Measurements from ENCODE around the gene P2RX7. TPM values are rescaled to one million over a fixed set of nuclear protein-coding genes. Genes with fewer than 3 reads are reported as not detected.

P2RX7 gene
- total RNA-seq, 4 donors from 2014 or later: 9.8 to 38.6 (median 24.4) TPM

GRCh38 chr12:121102307-121102706, 30.4 kb upstream of the P2RX7 start:
- DNase-seq (ENCODE audit: low spot score in 2 of 2): no peak
- 16 to 21% methylated on average over 1 of the region's 1 CpG for WGBS, 2 donors
- TF ChIP-seq, protein P1, sequence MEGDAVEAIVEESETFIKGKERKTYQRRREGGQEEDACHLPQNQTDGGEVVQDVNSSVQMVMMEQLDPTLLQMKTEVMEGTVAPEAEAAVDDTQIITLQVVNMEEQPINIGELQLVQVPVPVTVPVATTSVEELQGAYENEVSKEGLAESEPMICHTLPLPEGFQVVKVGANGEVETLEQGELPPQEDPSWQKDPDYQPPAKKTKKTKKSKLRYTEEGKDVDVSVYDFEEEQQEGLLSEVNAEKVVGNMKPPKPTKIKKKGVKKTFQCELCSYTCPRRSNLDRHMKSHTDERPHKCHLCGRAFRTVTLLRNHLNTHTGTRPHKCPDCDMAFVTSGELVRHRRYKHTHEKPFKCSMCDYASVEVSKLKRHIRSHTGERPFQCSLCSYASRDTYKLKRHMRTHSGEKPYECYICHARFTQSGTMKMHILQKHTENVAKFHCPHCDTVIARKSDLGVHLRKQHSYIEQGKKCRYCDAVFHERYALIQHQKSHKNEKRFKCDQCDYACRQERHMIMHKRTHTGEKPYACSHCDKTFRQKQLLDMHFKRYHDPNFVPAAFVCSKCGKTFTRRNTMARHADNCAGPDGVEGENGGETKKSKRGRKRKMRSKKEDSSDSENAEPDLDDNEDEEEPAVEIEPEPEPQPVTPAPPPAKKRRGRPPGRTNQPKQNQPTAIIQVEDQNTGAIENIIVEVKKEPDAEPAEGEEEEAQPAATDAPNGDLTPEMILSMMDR (IDR thresholded peaks at IDR 0.05): no peak
- TF ChIP-seq POLR2A (IDR thresholded peaks at IDR 0.05): no peak
- intact Hi-C loops (cut with DNase I; ENCODE audit: low total_unique reads): no loop called here
- H3K4me3 ChIP-seq (ENCODE audit: low read depth, poor library complexity, severe bottlenecking): no peak overlapping the region

- no peak overlapping the region for H3K4me3 ChIP-seq (ENCODE audit: low read depth, poor library complexity, severe bottlenecking)
- no peak for DNase-seq (ENCODE audit: low spot score in 2 of 2)
- TF ChIP-seq, protein P1 (IDR thresholded peaks at IDR 0.05): no peak
- WGBS, 2 donors: 81 to 87% methylated on average over 3 of the region's 3 CpGs
- intact Hi-C loops (cut with DNase I; ENCODE audit: low total_unique reads): no loop called here
Observed at GRCh38 chr12:121107681-121108080, 25.0 kb upstream of the P2RX7 start.

- intact Hi-C loops (cut with DNase I; ENCODE audit: low total_unique reads): no loop called here
- H3K4me3 ChIP-seq (ENCODE audit: low read depth, poor library complexity, severe bottlenecking): no peak overlapping the region
Observed at GRCh38 chr12:121108492-121108891, 24.2 kb upstream of the P2RX7 start.

GRCh38 chr12:121110211-121110940, 22.3 kb upstream of the P2RX7 start:
- H3K4me3 ChIP-seq (ENCODE audit: low read depth, poor library complexity, severe bottlenecking): no peak overlapping the region
- TF ChIP-seq, protein P1 (IDR thresholded peaks at IDR 0.05): peak in 2 of 3 donors; percentile 19 to 76
- TF ChIP-seq POLR2A (IDR thresholded peaks at IDR 0.05): no peak
- intact Hi-C loops (cut with DNase I; ENCODE audit: low total_unique reads): no loop called here
- WGBS, 2 donors: 56% methylated on average over 8 of the region's 8 CpGs
- DNase-seq (ENCODE audit: low spot score in 2 of 2): peak; percentile 59 to 91

More at GRCh38 chr12:121108492-121108891, 24.2 kb upstream of the P2RX7 start:
- TF ChIP-seq, protein P1 (IDR thresholded peaks at IDR 0.05): no peak
- no peak for TF ChIP-seq POLR2A (IDR thresholded peaks at IDR 0.05)
- DNase-seq (ENCODE audit: low spot score in 2 of 2): no peak
- WGBS, 2 donors: 63 to 70% methylated on average over 5 of the region's 5 CpGs

DNA sequence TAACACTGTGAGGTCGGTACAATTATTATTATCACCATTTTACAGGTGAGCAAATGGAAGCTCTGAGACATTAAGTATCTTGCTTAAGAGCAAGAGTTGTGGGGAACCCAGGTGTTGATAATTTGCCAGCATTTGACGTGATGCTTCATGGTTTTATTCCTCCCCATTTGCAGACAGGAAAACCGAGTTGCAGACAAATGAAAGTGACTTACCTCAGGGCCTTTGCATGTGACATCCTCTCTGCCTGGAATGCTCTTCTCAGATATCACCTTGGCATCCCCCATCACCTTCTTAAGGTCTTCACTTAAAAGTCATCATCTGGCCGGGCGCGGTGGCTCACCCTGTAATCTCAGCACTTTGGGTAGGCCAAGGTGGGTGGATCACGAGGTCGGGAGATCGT, 21.0 kb upstream of the P2RX7 start:
- 72 to 74% methylated on average over 9 of the region's 9 CpGs for WGBS, 2 donors
- TF ChIP-seq POLR2A (IDR thresholded peaks at IDR 0.05): no peak
- TF ChIP-seq, protein P1 (IDR thresholded peaks at IDR 0.05): no peak
- intact Hi-C loops (cut with DNase I; ENCODE audit: low total_unique reads): no loop called here
- DNase-seq (ENCODE audit: low spot score in 2 of 2): no peak
- H3K4me3 ChIP-seq (ENCODE audit: low read depth, poor library complexity, severe bottlenecking): no peak overlapping the region

DNA sequence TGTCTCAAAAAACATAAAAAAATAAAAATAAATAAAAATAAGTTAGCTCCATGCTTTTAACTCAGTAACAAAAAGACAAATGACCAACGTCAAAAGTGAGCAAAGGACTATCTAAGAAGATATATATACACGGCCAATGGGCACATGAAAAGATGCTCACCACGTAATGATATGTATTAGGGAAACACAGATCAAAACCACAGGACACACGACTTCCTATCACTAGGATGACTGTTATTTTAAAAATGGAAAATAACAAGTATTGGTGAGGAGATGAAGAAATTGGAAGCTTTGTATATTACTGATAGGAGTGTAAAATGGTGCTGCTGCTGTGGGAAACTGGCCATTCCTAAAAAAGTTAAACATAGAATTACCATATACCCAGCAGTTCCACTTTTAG, 20.2 kb upstream of the P2RX7 start:
- WGBS, 2 donors: 61 to 77% methylated on average over 4 of the region's 4 CpGs
- H3K4me3 ChIP-seq (ENCODE audit: low read depth, poor library complexity, severe bottlenecking): no peak overlapping the region
- TF ChIP-seq, protein P1 (IDR thresholded peaks at IDR 0.05): no peak
- TF ChIP-seq POLR2A (IDR thresholded peaks at IDR 0.05): no peak
- intact Hi-C loops (cut with DNase I; ENCODE audit: low total_unique reads): no loop called here
- DNase-seq (ENCODE audit: low spot score in 2 of 2): no peak
